ENCODE measurements around the gene ARHGAP44. TPM values are rescaled to one million over a fixed set of nuclear protein-coding genes. Genes with fewer than 3 reads are reported as not detected.

The ARHGAP44 gene
- total and polyA plus RNA-seq, 10 donors, result 0.54 to 2.6 (median 1.6) TPM

- intact Hi-C loops (cut with DNase I; ENCODE audit: low total_unique reads), result no loop called here
- no peak for TF ChIP-seq POLR2A (IDR thresholded peaks at IDR 0.05)
- TF ChIP-seq POLR2AphosphoS5 (IDR thresholded peaks at IDR 0.05), result no peak
- TF ChIP-seq CTCF (IDR thresholded peaks at IDR 0.05 in 8 of 11, conservative IDR thresholded peaks at IDR 0.05 in 3 of 11), result no peak
- DNase-seq, result no peak
- Histone ChIP-seq H3K4me3 (no peak overlapping the region), H3K27ac (no peak overlapping the region), H3K9me3 (no peaks in the 10 kb centered on the region), H3K4me1 (peaks cover 0 to 10% (median 0%) of the 10 kb centered on the region in 6 donors), H3K27me3 (replicated peaks in 1 of 7) (no peaks in the 10 kb centered on the region), H3K36me3 (peaks cover 7 to 100% (median 100%) of the 10 kb centered on the region in 6 donors)
- WGBS, 5 donors, result 87 to 96% (median 94%) methylated on average over 5 of the region's 5 CpGs
These were observed 209.6 kb downstream of the ARHGAP44 start for GRCh38 chr17:12998874-12999273.

GRCh38 chr17:13000561-13000960 is 211.3 kb downstream of the ARHGAP44 start:
- H3K27ac ChIP-seq, result no peak overlapping the region
- no peaks in the 10 kb centered on the region for H3K27me3 ChIP-seq (replicated peaks in 1 of 7)
- TF ChIP-seq POLR2A (IDR thresholded peaks at IDR 0.05) (no peak), CTCF (IDR thresholded peaks at IDR 0.05 in 8 of 11, conservative IDR thresholded peaks at IDR 0.05 in 3 of 11) (no peak), POLR2AphosphoS5 (IDR thresholded peaks at IDR 0.05) (no peak)
- no peak for DNase-seq
- no peak overlapping the region for H3K4me3 ChIP-seq
- H3K4me1 ChIP-seq, result peaks cover 0 to 10% (median 0%) of the 10 kb centered on the region in 6 donors
- intact Hi-C loops (cut with DNase I; ENCODE audit: low total_unique reads), result loop anchor here (10.0 kb wide), 2 partner anchors 456 to 746 kb away; no protein-coding TSS in a partner anchor
- peaks cover 11 to 100% (median 100%) of the 10 kb centered on the region in 6 donors for H3K36me3 ChIP-seq
- WGBS, 5 donors, result 84 to 95% (median 91%) methylated on average over 8 of the region's 8 CpGs
- no peaks in the 10 kb centered on the region for H3K9me3 ChIP-seq

GRCh38 chr17:13001991-13002615 is 212.8 kb downstream of the ARHGAP44 start:
- H3K4me1 ChIP-seq, result peaks cover 0 to 10% (median 0%) of the 10 kb centered on the region in 6 donors
- WGBS, 5 donors, result 85 to 92% (median 87%) methylated on average over 15 of the region's 15 CpGs
- DNase-seq, result no peak
- no peak for TF ChIP-seq POLR2A (IDR thresholded peaks at IDR 0.05)
- intact Hi-C loops (cut with DNase I; ENCODE audit: low total_unique reads), result loop anchor here (10.0 kb wide), 2 partner anchors 457 to 747 kb away; no protein-coding TSS in a partner anchor
- H3K4me3 ChIP-seq, result no peak overlapping the region
- no peak overlapping the region for H3K27ac ChIP-seq
- H3K36me3 ChIP-seq, result peaks cover 5 to 100% (median 96%) of the 10 kb centered on the region in 6 donors
- no peaks in the 10 kb centered on the region for H3K27me3 ChIP-seq (replicated peaks in 1 of 7)
- H3K9me3 ChIP-seq, result no peaks in the 10 kb centered on the region

GRCh38 chr17:13002761-13003453 is 213.6 kb downstream of the ARHGAP44 start:
- H3K4me1 ChIP-seq, result peaks cover 0 to 10% (median 0%) of the 10 kb centered on the region in 6 donors
- no peaks in the 10 kb centered on the region for H3K27me3 ChIP-seq (replicated peaks in 1 of 7)
- TF ChIP-seq POLR2AphosphoS5 (IDR thresholded peaks at IDR 0.05) (no peak), POLR2A (IDR thresholded peaks at IDR 0.05) (no peak), CTCF (IDR thresholded peaks at IDR 0.05 in 8 of 11, conservative IDR thresholded peaks at IDR 0.05 in 3 of 11) (peak in 10 of 11 experiments; percentile 48 to 84 (median 72))
- H3K9me3 ChIP-seq, result no peaks in the 10 kb centered on the region
- H3K36me3 ChIP-seq, result peaks cover 5 to 100% (median 96%) of the 10 kb centered on the region in 6 donors
- DNase-seq, result no peak
- no peak overlapping the region for H3K27ac ChIP-seq
- intact Hi-C loops (cut with DNase I; ENCODE audit: low total_unique reads), result loop anchor here (10.0 kb wide), 2 partner anchors 458 to 748 kb away; no protein-coding TSS in a partner anchor
- no peak overlapping the region for H3K4me3 ChIP-seq
- WGBS, 5 donors, result 48 to 56% (median 53%) methylated on average over 15 of the region's 15 CpGs

Measured in spleen (tissue), 11 donors.